HG03103 (cell line): ENCODE data around the gene PCOLCE2.
"Not testable (repeated sequence)": the region's sequence is repeated elsewhere in the genome, so short reads cannot be mapped to it uniquely, and the experiment has no call there.

Experiments used
- ATAC-seq: cut with Tn5 transposase; IDR thresholded peaks from one replicate; pipeline ENCODE4 v1.9.1; 2021; ENCODE audit warnings: low read depth; ENCODE audit not compliant: unreplicated experiment

The PCOLCE2 gene

DNA sequence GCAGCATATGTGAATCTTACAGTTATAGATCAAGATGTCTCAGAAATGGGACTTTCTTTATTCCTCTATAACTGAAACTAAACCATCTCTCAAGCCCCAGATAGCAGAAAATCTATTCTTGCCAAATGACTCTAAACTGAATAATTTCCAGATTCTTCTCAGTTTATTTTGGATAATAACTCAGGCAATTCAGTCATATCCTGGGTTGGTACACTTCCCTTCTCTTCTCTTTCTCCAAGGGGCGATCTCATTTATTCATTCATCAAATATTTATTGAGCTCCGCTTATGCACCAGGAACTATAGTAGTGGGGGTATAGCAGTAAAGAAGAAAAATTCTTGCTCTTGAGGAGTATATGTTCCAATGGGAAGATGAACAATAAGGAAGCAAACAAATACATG is 13.5 kb upstream of the PCOLCE2 start:
- no peak for ATAC-seq

DNA sequence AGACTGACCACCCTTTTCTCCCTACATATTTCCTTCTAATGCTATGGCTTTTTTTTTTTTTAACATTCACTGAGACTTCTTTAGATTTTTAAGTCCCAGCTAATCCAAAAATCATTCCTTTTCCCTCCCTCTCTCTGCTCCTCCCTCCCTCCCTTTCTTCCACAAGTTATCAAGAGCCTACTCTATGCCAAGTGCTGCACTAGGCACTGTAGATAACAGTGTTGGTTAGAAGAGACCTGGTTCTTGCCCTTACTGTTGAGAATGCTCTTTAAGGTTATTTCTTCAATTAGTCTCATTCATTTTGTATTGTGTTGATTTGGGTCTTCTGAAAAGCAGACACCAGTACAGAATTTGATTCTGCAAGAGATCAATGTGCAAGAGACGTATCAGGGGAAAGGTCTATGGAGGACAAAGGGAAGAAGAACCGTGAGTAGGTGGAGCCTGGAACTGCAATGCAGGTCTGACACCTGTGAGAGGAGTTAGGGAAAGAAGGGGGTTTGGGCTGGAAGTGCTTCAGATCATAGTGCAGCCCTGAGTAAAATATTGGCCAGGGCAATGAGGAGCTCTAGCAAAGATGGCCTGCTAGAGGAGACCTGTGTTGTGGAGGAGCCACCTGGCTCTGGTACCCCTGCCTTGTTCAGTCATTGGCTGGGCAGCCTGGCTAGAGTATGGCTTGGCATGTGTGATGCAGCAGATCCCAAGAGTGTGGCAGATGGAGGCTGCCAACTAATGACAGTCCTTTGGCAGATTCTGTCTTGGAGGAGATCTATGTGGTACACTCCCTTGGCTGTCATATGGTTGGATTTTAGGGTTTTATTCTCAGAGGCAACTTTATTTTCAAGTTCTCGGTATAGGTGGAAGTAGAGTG is 9.7 kb upstream of the PCOLCE2 start:
- no peak for ATAC-seq

DNA sequence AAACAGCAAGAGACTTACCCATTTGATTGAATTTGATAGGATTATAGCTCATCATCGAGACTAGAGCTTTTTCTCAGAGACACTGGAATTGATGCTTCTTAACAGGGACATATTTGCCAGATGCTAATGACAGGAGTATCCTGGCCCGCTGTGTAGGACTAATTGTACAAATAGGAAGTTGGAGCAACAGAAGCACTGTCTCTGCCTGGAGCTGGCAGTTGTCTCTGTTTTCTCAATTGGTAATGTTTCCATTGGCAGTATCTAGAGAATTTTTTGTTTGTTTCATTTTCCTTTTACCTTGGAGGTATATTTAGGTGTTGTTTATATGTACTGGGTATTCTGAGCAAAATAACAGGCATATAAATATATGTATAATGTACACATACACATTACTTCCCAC is 8.9 kb upstream of the PCOLCE2 start:
- no peak for ATAC-seq

- ATAC-seq: no peak
These were observed 8.1 kb upstream of the PCOLCE2 start for GRCh38 chr3:142896996-142897395.

DNA sequence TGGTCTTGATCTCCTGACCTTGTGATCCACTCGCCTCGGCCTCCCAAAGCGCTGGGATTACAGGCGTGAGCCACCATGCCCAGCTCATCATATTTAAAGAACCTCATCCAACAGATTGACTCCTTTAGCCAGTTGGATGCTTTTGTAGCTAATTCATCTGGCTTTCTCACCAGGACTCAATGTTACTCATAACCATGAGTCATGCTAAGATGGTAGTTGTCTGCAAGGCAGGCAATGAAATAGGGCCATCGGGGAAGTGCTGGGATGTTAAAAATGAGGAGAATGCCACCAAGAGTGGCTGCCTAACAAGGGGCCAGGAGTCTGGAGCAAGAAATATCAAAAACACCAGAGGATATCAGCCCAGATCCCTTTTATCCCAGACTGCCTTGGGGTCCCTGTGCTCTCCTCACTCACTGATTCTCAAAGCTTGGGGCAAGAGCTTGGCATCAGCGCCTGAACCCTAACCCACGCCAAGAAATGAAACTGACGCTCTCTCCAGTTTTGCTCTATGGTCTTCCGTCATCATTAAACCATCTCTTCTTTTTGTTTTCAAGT is 7.4 kb upstream of the PCOLCE2 start:
- no peak for ATAC-seq

GRCh38 chr3:142894493-142894892 is 5.6 kb upstream of the PCOLCE2 start:
- ATAC-seq: no peak

DNA sequence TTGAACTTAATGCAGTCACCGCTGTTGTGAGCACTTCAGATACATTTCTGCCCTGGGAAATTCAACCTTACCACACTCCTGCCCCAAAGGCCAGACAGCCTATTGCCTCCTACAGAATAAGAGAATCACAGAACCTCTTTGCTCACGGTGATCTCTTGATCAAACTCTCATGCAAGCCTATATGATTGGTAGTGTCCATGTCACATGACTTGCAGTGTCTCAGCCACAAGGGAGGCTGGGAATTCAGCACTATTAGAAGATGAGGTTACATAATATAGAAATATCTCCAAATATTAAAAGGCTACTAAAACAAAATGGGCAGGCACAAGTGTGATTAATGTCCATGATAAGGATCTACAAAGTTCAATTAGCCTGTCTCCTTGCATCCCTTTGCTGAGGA is 3.8 kb upstream of the PCOLCE2 start:
- ATAC-seq: no peak

- no peak for ATAC-seq
These were observed 1.7 kb upstream of the PCOLCE2 start for GRCh38 chr3:142890592-142890991.

- ATAC-seq: no peak
These were observed 530 bp upstream of the PCOLCE2 start for GRCh38 chr3:142889212-142890014.

DNA sequence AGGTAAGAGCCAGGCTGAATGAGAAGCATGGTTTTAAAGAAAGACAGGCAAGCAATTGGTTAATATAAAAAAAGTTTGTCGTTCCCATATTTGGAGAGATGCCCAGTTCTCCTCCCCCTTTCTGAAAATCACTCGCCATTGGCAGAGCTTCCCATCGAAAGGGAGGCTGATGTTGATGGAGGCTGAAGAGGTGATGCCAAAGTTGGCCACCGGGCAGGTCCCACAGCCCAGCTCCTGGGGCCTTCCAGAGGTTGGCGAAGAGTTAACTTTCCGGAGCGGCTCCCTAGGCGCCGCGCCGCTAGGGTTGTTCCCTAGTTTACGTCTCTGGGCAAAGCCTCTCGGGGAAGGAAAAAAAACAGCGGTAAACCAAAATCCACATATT is 793 bp downstream of the PCOLCE2 start:
- ATAC-seq: no peak

DNA sequence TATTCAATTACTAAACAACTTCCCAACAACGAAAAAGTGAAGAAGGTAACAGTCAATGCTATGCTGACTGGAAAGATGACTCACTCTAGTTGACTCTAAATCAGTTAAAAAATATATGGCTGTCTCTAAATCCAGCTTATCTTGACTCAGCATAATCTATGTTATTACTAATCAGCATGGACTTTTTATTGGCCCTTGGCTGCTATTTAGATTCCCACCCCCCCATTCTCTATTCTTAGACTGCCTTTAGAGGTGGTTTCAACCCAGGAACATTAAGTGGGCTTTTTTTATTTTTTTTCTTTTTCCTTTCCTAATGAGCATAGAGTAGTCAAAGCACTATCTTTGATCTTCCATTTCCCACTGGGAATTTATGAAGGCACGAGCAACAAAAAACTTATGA is 1.9 kb downstream of the PCOLCE2 start:
- no peak for ATAC-seq

GRCh38 chr3:142886021-142886420 is 2.9 kb downstream of the PCOLCE2 start:
- no peak for ATAC-seq

DNA sequence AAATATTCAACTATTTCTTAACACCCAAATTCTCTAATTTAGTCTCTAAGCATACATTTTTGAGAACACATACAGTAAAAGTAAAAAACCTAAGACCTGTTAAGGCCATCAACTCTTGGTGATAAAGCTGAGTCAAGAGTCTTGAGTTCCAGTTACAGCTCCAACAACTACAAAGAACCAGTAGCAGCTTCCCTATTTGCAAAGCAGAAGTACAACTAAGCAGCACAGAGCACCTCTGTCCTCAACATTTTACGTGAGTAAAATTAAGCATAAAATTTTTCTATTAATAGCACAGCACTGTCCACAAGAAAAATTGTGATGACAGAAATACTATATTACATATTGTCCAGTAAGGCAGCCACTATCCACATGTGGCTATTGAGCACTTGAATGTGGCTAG is 4.4 kb downstream of the PCOLCE2 start:
- ATAC-seq: no peak

GRCh38 chr3:142883534-142883933 is 5.3 kb downstream of the PCOLCE2 start:
- ATAC-seq: not testable (repeated sequence)

DNA sequence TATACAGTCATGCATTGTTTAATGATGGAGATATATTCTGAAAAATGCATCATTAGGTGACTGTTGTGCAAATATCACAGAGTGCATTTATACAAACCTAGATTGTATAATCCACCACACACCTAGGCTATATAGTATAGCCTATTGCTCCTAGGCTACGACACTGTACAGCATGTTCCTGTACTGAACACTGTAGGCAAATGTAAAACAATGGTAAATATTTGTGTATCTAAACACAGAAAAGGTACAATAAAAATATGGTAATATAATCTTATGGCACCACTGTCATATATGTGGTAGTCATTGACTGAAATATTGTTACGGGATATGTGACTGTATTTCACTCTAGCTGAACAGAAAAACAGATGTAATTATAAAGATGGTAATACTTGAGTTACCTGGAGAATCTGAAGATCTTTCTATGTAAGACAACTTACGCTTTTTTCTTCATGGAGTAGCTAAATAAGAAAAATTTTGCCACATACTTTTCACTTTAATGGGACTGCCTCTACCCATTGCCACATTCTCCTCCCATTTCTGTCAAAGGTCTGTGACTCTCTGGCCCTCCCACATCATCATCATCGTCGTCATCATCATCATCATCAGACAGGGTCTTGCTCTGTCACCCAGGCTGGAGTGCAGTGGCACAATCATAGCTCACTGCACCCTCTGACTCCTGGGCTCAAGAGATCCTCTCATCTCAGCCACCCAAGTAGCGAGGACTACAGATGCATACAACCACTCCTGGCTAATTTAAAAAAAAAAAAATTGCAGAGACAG is 7.2 kb downstream of the PCOLCE2 start:
- ATAC-seq: no peak

GRCh38 chr3:142878649-142879300 is 10.1 kb downstream of the PCOLCE2 start:
- ATAC-seq: no peak

GRCh38 chr3:142876417-142876816 is 12.5 kb downstream of the PCOLCE2 start:
- no peak for ATAC-seq

DNA sequence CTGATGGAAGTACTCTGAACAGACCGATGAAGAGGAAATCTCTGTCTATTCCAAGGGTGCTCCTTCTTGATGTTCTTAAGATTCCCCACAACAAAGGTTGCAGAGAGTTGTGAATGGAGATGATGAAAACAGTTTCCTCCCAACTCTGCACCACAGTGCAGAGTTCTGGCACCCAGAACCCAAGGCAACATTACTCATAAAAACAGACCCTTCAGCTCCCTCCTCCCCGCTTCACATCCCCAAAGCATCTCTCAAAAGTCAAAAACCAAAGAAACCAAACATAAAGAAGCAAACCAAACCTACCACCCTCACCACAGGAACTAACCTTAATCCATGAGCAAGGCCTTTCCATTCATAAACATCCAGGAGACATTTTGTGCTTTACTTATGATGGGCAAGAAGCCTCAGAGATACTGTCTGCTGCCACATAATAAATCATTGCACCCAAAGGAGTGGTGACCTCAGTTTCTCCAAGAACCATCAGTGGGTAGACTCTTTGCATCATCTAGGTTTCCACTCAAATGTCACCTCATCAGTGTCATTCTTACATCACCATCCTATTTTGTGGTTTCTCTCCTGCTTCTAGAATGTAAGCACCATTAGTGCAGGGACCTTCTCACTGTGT is 13.2 kb downstream of the PCOLCE2 start:
- no peak for ATAC-seq

DNA sequence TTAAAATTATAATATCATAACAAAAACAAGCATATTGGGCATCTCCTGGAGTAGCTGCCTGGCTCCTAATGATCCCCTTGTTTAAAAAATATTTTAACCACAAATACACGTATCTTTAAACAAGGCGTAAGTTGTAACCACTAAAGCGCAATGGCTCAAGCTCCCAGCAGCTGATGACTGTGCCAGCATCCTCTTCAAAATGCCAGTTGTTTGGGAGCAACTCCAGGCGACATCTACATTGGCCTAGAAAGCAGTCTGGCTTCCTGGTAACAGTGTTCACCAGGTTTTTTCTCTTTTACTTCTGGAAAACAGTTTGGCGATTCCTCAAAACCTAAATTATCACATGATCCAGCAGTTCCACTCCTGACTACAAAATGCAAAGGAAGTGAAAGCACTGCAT is 13.8 kb downstream of the PCOLCE2 start:
- no peak for ATAC-seq

DNA sequence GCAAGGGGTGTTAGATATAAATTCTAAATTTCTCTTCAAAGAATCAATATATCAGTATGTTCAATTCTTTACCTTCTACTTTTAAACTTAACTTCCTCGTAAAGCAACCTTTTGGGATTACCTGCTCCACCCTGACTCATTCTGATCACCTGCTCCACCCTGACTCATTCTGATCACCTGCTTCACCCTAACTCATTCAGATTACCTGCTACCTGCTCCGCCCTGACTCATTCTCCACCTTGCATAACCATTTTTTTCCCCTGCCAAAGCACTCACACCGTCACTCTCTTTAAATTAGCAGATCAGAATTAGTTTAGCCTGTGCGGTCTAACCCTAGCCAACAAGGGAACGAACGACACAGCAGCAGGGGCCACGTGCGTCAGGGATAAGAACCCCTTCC is 20.5 kb downstream of the PCOLCE2 start:
- not testable (repeated sequence) for ATAC-seq
